Gastrocnemius medialis (tissue), 4 donors: ENCODE data around the gene OGFR. TPM values are rescaled to one million over a fixed set of nuclear protein-coding genes. Genes with fewer than 3 reads are reported as not detected.
A peak's percentile ranks its signal among the peaks of the same experiment; 100 is the strongest.

Experiments
- ATAC-seq, 2 donors: fragments of 150-250 bp; one replicate each; pipeline ENCODE4 v1.9.1; 2016
- DNase-seq, 2 donors: peaks; one replicate each; pipeline ENCODE4 v3.0.0-alpha.2; 2019
- H3K27ac ChIP-seq, 4 donors: fragments of 200-600 bp; sonication (generic); 1 replicate in 1 of 4; 2 replicates in 3 of 4; pipeline ENCODE4 v1.5.1; 2016 to 2018; ENCODE audit warnings: mild to moderate bottlenecking in 2 of 4, moderate library complexity in 1 of 4
- H3K27me3 ChIP-seq, 3 donors: fragments of 200-600 bp; sonication (generic) in 2 of 3; 1 replicate in 1 of 3; 2 replicates in 2 of 3; pipeline versions ENCODE4 v1.5.1 to v1.6.0; 2016 to 2019; ENCODE audit warnings: mild to moderate bottlenecking in 1 of 3, moderate library complexity in 1 of 3
- H3K36me3 ChIP-seq, 2 donors: fragments of 200-600 bp; sonication (generic) in 1 of 2; one replicate each; pipeline ENCODE4 v1.5.1; 2017 to 2018
- H3K4me1 ChIP-seq, 2 donors: fragments of 200-600 bp; sonication (generic) in 1 of 2; one replicate each; pipeline ENCODE4 v1.5.1; 2016 to 2017; ENCODE audit warnings: mild to moderate bottlenecking in 2 of 2
- H3K4me3 ChIP-seq, 4 donors: fragments of 200-600 bp; sonication (generic) in 3 of 4; 1 replicate in 1 of 4; 2 replicates in 3 of 4; pipeline ENCODE4 v1.5.1; 2016 to 2019; ENCODE audit warnings: mild to moderate bottlenecking in 2 of 4
- H3K9me3 ChIP-seq, 3 donors: fragments of 200-600 bp; sonication (generic) in 2 of 3; 1 replicate in 1 of 3; 2 replicates in 2 of 3; pipeline ENCODE4 v1.5.1; 2016 to 2019
- POLR2A ChIP-seq, 2 donors: fragments of 450-650 bp; IDR thresholded peaks; one replicate each; pipeline ENCODE4 v1.6.1; 2017; ENCODE audit warnings: antibody characterized with exemption in 2 of 2, mild to moderate bottlenecking in 2 of 2, moderate library complexity in 2 of 2
- in situ Hi-C, 4 donors: fragments of 200-750 bp; cut with MboI; loops; one replicate each; pipeline versions ENCODE4 v1.15.0 to v1.8.0; 2017; ENCODE audit warnings: low sequenced_read_pairs in 4 of 4
- intact Hi-C: fragments of 100-400 bp; cut with DNase I; formaldehyde crosslinking; loops from one replicate; pipeline ENCODE4 v1.15.1; 2023; ENCODE audit warnings: low total_unique reads
- total RNA-seq, 4 donors: library from RNA; depleted of rRNA; stranded (reverse); fragments of >200 nt; gene quantifications; one replicate each; pipeline versions ENCODE4 v1.1.0 to v1.2.3, GENCODE V29; 2016
- TF ChIP-seq, protein P1 (sequence below), 5 experiments: fragments of 450-650 bp in 3 of 5; fragments of 200-600 bp in 2 of 5; sonication (generic) in 2 of 5; IDR thresholded peaks in 4 of 5; conservative IDR thresholded peaks in 1 of 5; 1 replicate in 4 of 5; 2 replicates in 1 of 5; pipeline ENCODE4 v1.5.1; 2016 to 2019; ENCODE audit warnings: antibody characterized with exemption in 5 of 5, mild to moderate bottlenecking in 3 of 5, moderate library complexity in 3 of 5

Gene OGFR
- total RNA-seq, 4 donors from 2014 or later = 21.9 to 52.1 (median 40.5) TPM

DNA sequence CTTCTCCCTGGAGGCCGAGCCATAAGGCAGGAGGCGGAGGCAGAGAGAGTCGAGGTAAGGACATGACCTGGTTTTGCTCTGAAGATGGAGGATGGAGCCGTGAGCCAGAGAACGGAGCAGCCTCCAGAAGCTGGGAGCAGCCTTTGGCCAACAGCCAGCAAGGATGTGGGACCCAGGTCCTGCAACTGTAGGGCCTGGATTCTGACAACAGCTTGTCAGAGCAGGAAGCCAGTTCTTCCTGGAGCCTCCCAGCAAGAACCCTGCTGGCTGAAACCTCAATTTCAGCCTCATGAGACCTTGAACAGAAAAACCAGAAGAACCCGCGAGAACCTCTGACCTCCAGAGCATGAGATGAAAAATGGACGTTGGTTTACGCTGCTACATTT, 21.7 kb upstream of the OGFR start:
- Histone ChIP-seq H3K9me3 (no peaks in the 10 kb centered on the region), H3K27ac (peak overlapping the region in 2 of 4 donors; percentile 10 to 17), H3K4me1 (peaks cover 0 to 8% of the 10 kb centered on the region in 2 donors), H3K36me3 (no peaks in the 10 kb centered on the region), H3K4me3 (no peak overlapping the region), H3K27me3 (no peaks in the 10 kb centered on the region)
- in situ Hi-C loops = loop anchor here in 1 of 4 donors (25.0 kb wide), 1 partner anchor 121 kb away; no protein-coding TSS in a partner anchor
- TF ChIP-seq POLR2A (IDR thresholded peaks at IDR 0.05) = no peak
- TF ChIP-seq, protein P1, sequence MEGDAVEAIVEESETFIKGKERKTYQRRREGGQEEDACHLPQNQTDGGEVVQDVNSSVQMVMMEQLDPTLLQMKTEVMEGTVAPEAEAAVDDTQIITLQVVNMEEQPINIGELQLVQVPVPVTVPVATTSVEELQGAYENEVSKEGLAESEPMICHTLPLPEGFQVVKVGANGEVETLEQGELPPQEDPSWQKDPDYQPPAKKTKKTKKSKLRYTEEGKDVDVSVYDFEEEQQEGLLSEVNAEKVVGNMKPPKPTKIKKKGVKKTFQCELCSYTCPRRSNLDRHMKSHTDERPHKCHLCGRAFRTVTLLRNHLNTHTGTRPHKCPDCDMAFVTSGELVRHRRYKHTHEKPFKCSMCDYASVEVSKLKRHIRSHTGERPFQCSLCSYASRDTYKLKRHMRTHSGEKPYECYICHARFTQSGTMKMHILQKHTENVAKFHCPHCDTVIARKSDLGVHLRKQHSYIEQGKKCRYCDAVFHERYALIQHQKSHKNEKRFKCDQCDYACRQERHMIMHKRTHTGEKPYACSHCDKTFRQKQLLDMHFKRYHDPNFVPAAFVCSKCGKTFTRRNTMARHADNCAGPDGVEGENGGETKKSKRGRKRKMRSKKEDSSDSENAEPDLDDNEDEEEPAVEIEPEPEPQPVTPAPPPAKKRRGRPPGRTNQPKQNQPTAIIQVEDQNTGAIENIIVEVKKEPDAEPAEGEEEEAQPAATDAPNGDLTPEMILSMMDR (IDR thresholded peaks at IDR 0.05 in 4 of 5, conservative IDR thresholded peaks at IDR 0.05 in 1 of 5) = no peak
- ATAC-seq (no peak), DNase-seq (no peak)
- intact Hi-C loops = no loop called here

DNA sequence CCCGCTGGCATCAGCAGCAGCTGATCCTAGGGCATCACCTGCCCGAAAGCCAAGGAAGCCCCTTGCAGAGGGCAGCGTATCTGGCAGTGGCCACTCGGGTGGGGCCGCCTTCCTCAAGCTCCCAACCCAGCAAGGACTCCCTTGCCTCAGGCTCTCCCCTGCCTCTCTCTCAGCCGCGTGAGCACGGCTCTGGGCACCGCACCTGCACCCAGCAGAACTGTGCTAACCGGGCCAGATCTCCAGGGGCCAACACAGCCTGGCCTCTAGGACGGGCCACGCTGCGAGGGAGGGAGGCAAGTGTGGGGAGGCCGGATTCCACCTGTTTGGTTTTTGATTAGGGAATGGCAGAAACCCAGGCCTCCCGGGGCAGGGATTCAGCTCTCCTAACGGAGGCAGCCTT, 20.1 kb upstream of the OGFR start:
- ATAC-seq = no peak
- H3K27ac ChIP-seq = no peak overlapping the region
- no peak for DNase-seq
- H3K9me3 ChIP-seq = no peaks in the 10 kb centered on the region
- no peaks in the 10 kb centered on the region for H3K36me3 ChIP-seq
- intact Hi-C loops (no loop called here), in situ Hi-C loops (loop anchor here in 1 of 4 donors (25.0 kb wide), 1 partner anchor 122 kb away; no protein-coding TSS in a partner anchor)
- H3K27me3 ChIP-seq = no peaks in the 10 kb centered on the region
- peaks cover 0 to 8% of the 10 kb centered on the region in 2 donors for H3K4me1 ChIP-seq
- no peak for TF ChIP-seq POLR2A (IDR thresholded peaks at IDR 0.05)
- TF ChIP-seq, protein P1 (IDR thresholded peaks at IDR 0.05 in 4 of 5, conservative IDR thresholded peaks at IDR 0.05 in 1 of 5) = no peak
- no peak overlapping the region for H3K4me3 ChIP-seq

DNA sequence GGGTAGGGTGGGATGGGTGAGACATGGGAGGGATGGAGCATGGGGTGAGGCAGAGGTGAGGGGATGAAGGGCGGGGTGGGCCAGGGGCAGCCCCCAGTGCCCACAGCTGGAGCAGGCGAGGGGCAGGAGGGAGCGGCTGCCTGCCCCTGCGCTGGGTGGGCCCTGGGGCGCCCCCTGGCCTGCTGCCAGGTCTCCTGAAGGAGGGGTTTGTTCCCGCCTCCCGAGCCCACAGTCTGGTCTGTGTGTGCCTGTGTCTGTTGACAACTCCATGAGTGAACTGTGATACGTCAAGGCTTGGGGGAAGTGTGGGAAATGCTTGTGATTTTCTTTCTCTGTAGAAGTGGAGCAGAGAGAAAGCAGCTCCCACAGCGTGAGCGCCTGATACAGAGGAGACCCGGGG, 19.2 kb upstream of the OGFR start:
- Histone ChIP-seq H3K27me3 (no peaks in the 10 kb centered on the region), H3K4me3 (no peak overlapping the region), H3K9me3 (no peaks in the 10 kb centered on the region), H3K27ac (no peak overlapping the region), H3K36me3 (no peaks in the 10 kb centered on the region), H3K4me1 (peaks cover 0 to 8% of the 10 kb centered on the region in 2 donors)
- DNase-seq = no peak
- ATAC-seq = no peak
- TF ChIP-seq, protein P1 (IDR thresholded peaks at IDR 0.05 in 4 of 5, conservative IDR thresholded peaks at IDR 0.05 in 1 of 5) = no peak
- TF ChIP-seq POLR2A (IDR thresholded peaks at IDR 0.05) = no peak
- in situ Hi-C loops (loop anchor here in 1 of 4 donors (25.0 kb wide), 1 partner anchor 123 kb away; no protein-coding TSS in a partner anchor), intact Hi-C loops (no loop called here)

DNA sequence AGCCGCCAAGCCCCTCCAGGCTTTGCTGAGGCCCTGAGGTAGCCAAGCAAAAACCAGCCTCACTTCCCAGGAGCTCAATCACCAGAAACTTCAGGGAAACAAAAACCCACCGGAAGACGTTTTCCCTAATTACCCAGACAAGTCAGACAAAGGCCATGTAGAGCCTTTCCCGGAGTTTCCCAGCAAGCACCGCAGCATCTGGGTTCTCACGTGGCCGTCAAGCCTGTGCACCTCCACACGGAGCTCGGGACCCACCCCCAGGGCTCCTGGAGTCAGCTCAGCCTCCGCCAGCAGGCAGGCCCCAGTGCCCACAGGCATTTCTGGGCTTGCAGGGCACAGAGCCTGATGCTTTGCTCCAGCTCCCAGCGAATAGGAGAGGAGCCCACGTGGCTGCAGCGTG, 18.5 kb upstream of the OGFR start:
- no peak for TF ChIP-seq POLR2A (IDR thresholded peaks at IDR 0.05)
- TF ChIP-seq, protein P1 (IDR thresholded peaks at IDR 0.05 in 4 of 5, conservative IDR thresholded peaks at IDR 0.05 in 1 of 5) = no peak
- in situ Hi-C loops = loop anchor here in 1 of 4 donors (25.0 kb wide), 1 partner anchor 124 kb away; no protein-coding TSS in a partner anchor
- DNase-seq (no peak), ATAC-seq (no peak)
- Histone ChIP-seq H3K27me3 (no peaks in the 10 kb centered on the region), H3K36me3 (no peaks in the 10 kb centered on the region), H3K27ac (no peak overlapping the region), H3K4me1 (peaks cover 0 to 8% of the 10 kb centered on the region in 2 donors), H3K9me3 (no peaks in the 10 kb centered on the region), H3K4me3 (no peak overlapping the region)
- intact Hi-C loops = no loop called here

DNA sequence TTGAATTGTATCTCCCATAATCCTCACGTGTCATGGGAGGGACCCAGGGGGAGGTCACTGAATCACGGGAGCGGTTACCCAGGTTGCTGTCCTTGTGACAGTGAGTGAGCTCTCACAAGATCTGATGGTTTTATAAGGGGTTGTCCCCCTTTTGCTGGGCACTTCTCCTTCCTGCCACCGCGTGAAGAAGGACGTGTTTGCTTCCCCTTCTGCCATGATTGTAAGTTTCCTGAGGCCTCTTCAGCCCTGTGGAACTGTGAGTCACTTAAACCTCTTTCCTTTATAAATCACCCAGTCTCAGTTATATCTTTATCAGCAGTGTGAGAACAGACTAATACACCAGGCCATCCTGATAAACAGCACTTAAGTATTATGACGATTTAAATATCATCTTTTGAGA, 17.3 kb upstream of the OGFR start:
- no peak for DNase-seq
- no peaks in the 10 kb centered on the region for H3K36me3 ChIP-seq
- H3K27ac ChIP-seq = no peak overlapping the region
- no peaks in the 10 kb centered on the region for H3K27me3 ChIP-seq
- peaks cover 0 to 13% of the 10 kb centered on the region in 2 donors for H3K4me1 ChIP-seq
- in situ Hi-C loops (loop anchor here in 1 of 4 donors (25.0 kb wide), 1 partner anchor 125 kb away; no protein-coding TSS in a partner anchor), intact Hi-C loops (no loop called here)
- ATAC-seq = no peak
- TF ChIP-seq POLR2A (IDR thresholded peaks at IDR 0.05) = no peak
- TF ChIP-seq, protein P1 (IDR thresholded peaks at IDR 0.05 in 4 of 5, conservative IDR thresholded peaks at IDR 0.05 in 1 of 5) = no peak
- H3K9me3 ChIP-seq = no peaks in the 10 kb centered on the region
- H3K4me3 ChIP-seq = no peak overlapping the region
